ENCODE measurements around the gene CHMP5.

GRCh38 chr9:33242609-33243134, 22.2 kb upstream of the CHMP5 start:
- TF ChIP-seq, protein P1, sequence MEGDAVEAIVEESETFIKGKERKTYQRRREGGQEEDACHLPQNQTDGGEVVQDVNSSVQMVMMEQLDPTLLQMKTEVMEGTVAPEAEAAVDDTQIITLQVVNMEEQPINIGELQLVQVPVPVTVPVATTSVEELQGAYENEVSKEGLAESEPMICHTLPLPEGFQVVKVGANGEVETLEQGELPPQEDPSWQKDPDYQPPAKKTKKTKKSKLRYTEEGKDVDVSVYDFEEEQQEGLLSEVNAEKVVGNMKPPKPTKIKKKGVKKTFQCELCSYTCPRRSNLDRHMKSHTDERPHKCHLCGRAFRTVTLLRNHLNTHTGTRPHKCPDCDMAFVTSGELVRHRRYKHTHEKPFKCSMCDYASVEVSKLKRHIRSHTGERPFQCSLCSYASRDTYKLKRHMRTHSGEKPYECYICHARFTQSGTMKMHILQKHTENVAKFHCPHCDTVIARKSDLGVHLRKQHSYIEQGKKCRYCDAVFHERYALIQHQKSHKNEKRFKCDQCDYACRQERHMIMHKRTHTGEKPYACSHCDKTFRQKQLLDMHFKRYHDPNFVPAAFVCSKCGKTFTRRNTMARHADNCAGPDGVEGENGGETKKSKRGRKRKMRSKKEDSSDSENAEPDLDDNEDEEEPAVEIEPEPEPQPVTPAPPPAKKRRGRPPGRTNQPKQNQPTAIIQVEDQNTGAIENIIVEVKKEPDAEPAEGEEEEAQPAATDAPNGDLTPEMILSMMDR (conservative IDR thresholded peaks at IDR 0.05; ENCODE audit: low read length) = no peak
- TF ChIP-seq EZH2phosphoT487 (IDR thresholded peaks at IDR 0.05; ENCODE audit: borderline replicate concordance, low read depth, low read length) = no peak
